H1 (cell line): ENCODE results near the gene SPAG16. TPM values are rescaled to one million over a fixed set of nuclear protein-coding genes. Genes with fewer than 3 reads are reported as not detected.

Experiments used
- CTCF ChIA-PET: fragments of 300-600 bp; sonication (Branson Sonifier 250); formaldehyde crosslinking; loops from one replicate; lab custom pipeline; 2021; ENCODE audit not compliant: partially characterized antibody; lab: Charles Lee
- POLR2A ChIA-PET: fragments of 300-600 bp; sonication (Branson Sonifier 250); formaldehyde crosslinking; loops from one replicate; lab custom pipeline; 2021; ENCODE audit warnings: inconsistent platforms; ENCODE audit not compliant: partially characterized antibody; lab: Charles Lee
- DNase-seq, 2 experiments: peaks; one replicate each; pipeline versions ENCODE4 v3.0.0 to v3.0.0-alpha.2; 2010 to 2022; ENCODE audit warnings: low spot score in 2 of 2, low read depth in 1 of 2, mixed read lengths in 1 of 2
- FAIRE-seq: peaks from 2 replicates; lab custom pipeline; 2011; peaks lifted over from hg19 to GRCh38; lab: Jason Lieb, UNC
- H2AFZ ChIP-seq: 2 replicates; pipeline ENCODE4 v1.8.1; 2012; ENCODE audit warnings: low read length, inconsistent platforms
- H2AK5ac ChIP-seq: 2 replicates; pipeline ENCODE4 v1.6.1; 2013; ENCODE audit warnings: low read depth, low read length
- H2BK120ac ChIP-seq: replicated peaks from 2 replicates; pipeline ENCODE3; 2013; ENCODE audit warnings: low read depth, low read length, inconsistent platforms
- H2BK12ac ChIP-seq: 2 replicates; pipeline ENCODE4 v1.6.1; 2013; ENCODE audit warnings: low read depth, low read length
- H2BK15ac ChIP-seq: 2 replicates; pipeline ENCODE4 v1.6.1; 2013; ENCODE audit warnings: low read length
- H2BK20ac ChIP-seq: 2 replicates; pipeline ENCODE4 v1.6.1; 2013; ENCODE audit warnings: low read length
- H2BK5ac ChIP-seq: 2 replicates; pipeline ENCODE4 v1.6.1; 2013; ENCODE audit warnings: low read depth, low read length
- H3K14ac ChIP-seq: 2 replicates; pipeline ENCODE4 v1.6.1; 2013; ENCODE audit warnings: inconsistent platforms; ENCODE audit not compliant: insufficient read length
- H3K18ac ChIP-seq: 2 replicates; pipeline ENCODE4 v1.6.1; 2013; ENCODE audit warnings: low read length; ENCODE audit errors: extremely low read depth
- H3K23ac ChIP-seq: 2 replicates; pipeline ENCODE4 v1.6.1; 2013; ENCODE audit warnings: inconsistent platforms; ENCODE audit not compliant: insufficient read length
- H3K23me2 ChIP-seq: 2 replicates; pipeline ENCODE4 v1.6.1; 2013; ENCODE audit warnings: low read depth, low read length
- H3K27ac ChIP-seq: 2 replicates; pipeline ENCODE4 v1.6.1; 2011; ENCODE audit warnings: low read depth, low read length, inconsistent platforms
- H3K27me3 ChIP-seq, 4 experiments: replicated peaks in 1 of 4; 1 replicate in 1 of 4; 2 replicates in 3 of 4; pipeline versions ENCODE4 v1.6.1 to v1.8.1; 2011 to 2013; ENCODE audit warnings: low read length in 3 of 4, mild to moderate bottlenecking in 3 of 4, inconsistent platforms in 2 of 4, mixed read lengths in 2 of 4, moderate library complexity in 1 of 4; ENCODE audit not compliant: control insufficient read depth in 3 of 4, insufficient read depth in 3 of 4; ENCODE audit errors: extremely low read depth in 1 of 4
- H3K36me3 ChIP-seq, 4 experiments: 2 replicates each; pipeline versions ENCODE4 v1.6.1 to v1.8.1; 2011 to 2013; ENCODE audit warnings: mild to moderate bottlenecking in 4 of 4, low read length in 3 of 4, moderate library complexity in 2 of 4, control low read depth in 1 of 4, inconsistent platforms in 1 of 4; ENCODE audit not compliant: insufficient read depth in 4 of 4, control insufficient read depth in 2 of 4
- H3K4ac ChIP-seq: replicated peaks from 2 replicates; pipeline ENCODE3; 2013; ENCODE audit warnings: low read length, low read depth, mixed read lengths, inconsistent platforms; ENCODE audit not compliant: insufficient read length
- H3K4me1 ChIP-seq, 4 experiments: replicated peaks in 1 of 4; 1 replicate in 1 of 4; 2 replicates in 3 of 4; pipeline versions ENCODE4 v1.6.1 to v1.8.1; 2011 to 2013; ENCODE audit warnings: low read length in 3 of 4, inconsistent platforms in 2 of 4, mixed read lengths in 1 of 4; ENCODE audit not compliant: insufficient read depth in 4 of 4, control insufficient read depth in 3 of 4
- H3K4me2 ChIP-seq, 2 experiments: 2 replicates each; pipeline versions ENCODE4 v1.6.1 to v1.8.1; 2011 to 2013; ENCODE audit warnings: low read depth in 2 of 2, low read length in 2 of 2, control low read depth in 1 of 2, inconsistent platforms in 1 of 2, mild to moderate bottlenecking in 1 of 2; ENCODE audit not compliant: insufficient read depth in 1 of 2
- H3K4me3 ChIP-seq, 4 experiments: fragments of 200-600, 300-600 bp in 1 of 4; sonication (generic), shearing (Covaris generic), sonication (Bioruptor Twin) in 1 of 4; 2 replicates each; pipeline versions ENCODE4 v1.5.1 to v1.8.1; 2011 to 2016; ENCODE audit warnings: low read length in 4 of 4, low read depth in 3 of 4, control low read depth in 2 of 4, inconsistent platforms in 2 of 4, mild to moderate bottlenecking in 2 of 4, mixed read lengths in 1 of 4, moderate library complexity in 1 of 4; ENCODE audit not compliant: insufficient read depth in 2 of 4; ENCODE audit errors: extremely low read depth in 1 of 4
- H3K56ac ChIP-seq: replicated peaks from 2 replicates; pipeline ENCODE3; 2013; ENCODE audit warnings: low read depth, mild to moderate bottlenecking, mixed read lengths, low read length, inconsistent platforms; ENCODE audit not compliant: insufficient read length
- H3K79me1 ChIP-seq: 2 replicates; pipeline ENCODE4 v1.6.1; 2013; ENCODE audit warnings: low read depth, low read length, control low read depth
- H3K79me2 ChIP-seq, 2 experiments: 2 replicates each; pipeline versions ENCODE4 v1.6.1 to v1.8.1; 2012 to 2013; ENCODE audit warnings: low read length in 2 of 2, mild to moderate bottlenecking in 2 of 2, inconsistent platforms in 1 of 2; ENCODE audit not compliant: insufficient read depth in 2 of 2, control insufficient read depth in 1 of 2
- H3K9ac ChIP-seq, 4 experiments: replicated peaks in 1 of 4; 1 replicate in 1 of 4; 2 replicates in 3 of 4; pipeline versions ENCODE4 v1.6.1 to v1.8.1; 2011 to 2013; ENCODE audit warnings: low read depth in 3 of 4, low read length in 3 of 4, control low read depth in 2 of 4, mild to moderate bottlenecking in 2 of 4, moderate library complexity in 2 of 4, inconsistent platforms in 1 of 4; ENCODE audit errors: extremely low read depth in 1 of 4
- H3K9me3 ChIP-seq, 2 experiments: 2 replicates each; pipeline versions ENCODE4 v1.6.1 to v1.8.1; 2012 to 2013; ENCODE audit warnings: mild to moderate bottlenecking in 2 of 2, moderate library complexity in 2 of 2, control low read depth in 1 of 2, inconsistent platforms in 1 of 2, low read depth in 1 of 2, low read length in 1 of 2, mixed read lengths in 1 of 2; ENCODE audit not compliant: insufficient read depth in 2 of 2
- H4K20me1 ChIP-seq, 2 experiments: replicated peaks in 1 of 2; 2 replicates each; pipeline versions ENCODE3 to v1.8.1; 2011 to 2013; ENCODE audit warnings: inconsistent platforms in 2 of 2, low read length in 2 of 2, mild to moderate bottlenecking in 1 of 2; ENCODE audit not compliant: insufficient read depth in 2 of 2, control insufficient read depth in 1 of 2
- H4K5ac ChIP-seq: 2 replicates; pipeline ENCODE4 v1.6.1; 2013; ENCODE audit warnings: low read length, low read depth, mixed read lengths, inconsistent platforms; ENCODE audit not compliant: insufficient read length
- H4K8ac ChIP-seq: 2 replicates; pipeline ENCODE4 v1.8.0; 2013; ENCODE audit warnings: mild to moderate bottlenecking, moderate library complexity, low read length, inconsistent platforms; ENCODE audit not compliant: insufficient read depth; ENCODE audit errors: extremely low read depth
- H4K91ac ChIP-seq: replicated peaks from 2 replicates; pipeline ENCODE3; 2013; ENCODE audit warnings: low read length, mixed read lengths, inconsistent platforms; ENCODE audit not compliant: insufficient read length
- ASH2L ChIP-seq: fragments of 200-600, 300-600 bp; sonication (generic); IDR thresholded peaks from one replicate; pipeline ENCODE4 v1.7.1; 2017; ENCODE audit warnings: low read length
- CEBPB ChIP-seq: IDR thresholded peaks from 2 replicates; pipeline ENCODE4 v1.6.1; 2012; ENCODE audit warnings: low read depth, low read length
- CTBP2 ChIP-seq: IDR thresholded peaks from 2 replicates; pipeline ENCODE4 v1.7.0; 2011; ENCODE audit warnings: borderline replicate concordance, mild to moderate bottlenecking, moderate library complexity, mixed read lengths, low read length; ENCODE audit not compliant: insufficient read depth, insufficient read length
- JUN ChIP-seq: IDR thresholded peaks from 2 replicates; pipeline ENCODE4 v1.6.1; 2011; ENCODE audit warnings: low read depth, mild to moderate bottlenecking, improper control_type of control experiment, low read length
- NANOG ChIP-seq: IDR thresholded peaks from 2 replicates; pipeline ENCODE4 v1.6.1; 2011; ENCODE audit warnings: low read length, low read depth, mild to moderate bottlenecking, inconsistent platforms; ENCODE audit not compliant: insufficient read depth, poor library complexity, severe bottlenecking
- POU5F1 ChIP-seq: IDR thresholded peaks from 2 replicates; pipeline ENCODE4 v1.6.1; 2011; ENCODE audit warnings: low read depth, mild to moderate bottlenecking, low read length, moderate library complexity
- RBBP5 ChIP-seq: IDR thresholded peaks from 2 replicates; pipeline ENCODE4 v1.7.1; 2012; ENCODE audit warnings: low read depth, mild to moderate bottlenecking, inconsistent platforms, low read length, moderate library complexity, borderline replicate concordance
- SP1 ChIP-seq: IDR thresholded peaks from 2 replicates; pipeline ENCODE4 v1.6.1; 2011; ENCODE audit warnings: low read depth, low read length
- SRF ChIP-seq: IDR thresholded peaks from 2 replicates; pipeline ENCODE4 v1.6.1; 2011; ENCODE audit warnings: mild to moderate bottlenecking, low read depth, low read length, moderate library complexity
- ZNF274 ChIP-seq: IDR thresholded peaks from 2 replicates; pipeline ENCODE4 v1.7.0; 2012; ENCODE audit warnings: low read length, borderline replicate concordance; ENCODE audit errors: extremely low read depth
- polyA plus RNA-seq, 7 experiments: library from polyadenylated mRNA; depleted of rRNA in 3 of 7; stranded (reverse) in 5 of 7; unstranded in 2 of 7; fragments of >200 nt in 5 of 7; fragments of 200-250 nt in 2 of 7; gene quantifications; 1 replicate in 5 of 7; 2 replicates in 1 of 7; 4 replicates in 1 of 7; pipeline versions ENCODE4 v1.2.1 to v1.2.3, GENCODE V29; 2011 to 2013; ENCODE audit warnings: missing spikeins in 2 of 7, mixed read lengths in 2 of 7
- total RNA-seq: library from RNA; stranded (reverse); fragmentation: NEBNext Ultra II Directional; extraction: Animal tissue kit (Norgen Biotek cat#: 25700); gene quantifications from 2 replicates; pipeline ENCODE4 v1.2.1, GENCODE V29; 2021
- TF ChIP-seq, protein P1 (sequence below), 3 experiments: IDR thresholded peaks; 1 replicate in 2 of 3; 2 replicates in 1 of 3; pipeline versions ENCODE4 v1.5.1 to v1.6.1; 2011; ENCODE audit warnings: low read length in 3 of 3, mild to moderate bottlenecking in 3 of 3, inconsistent platforms in 2 of 3, low read depth in 1 of 3, moderate library complexity in 1 of 3; ENCODE audit not compliant: insufficient read depth in 1 of 3; ENCODE audit errors: control extremely low read depth in 1 of 3

Gene SPAG16
- total and polyA plus RNA-seq, 2 of the 8 experiments (the other 6 are each of a cell fraction or from before 2014, with no cell fraction given) = 6.0 to 14.9 TPM

DNA sequence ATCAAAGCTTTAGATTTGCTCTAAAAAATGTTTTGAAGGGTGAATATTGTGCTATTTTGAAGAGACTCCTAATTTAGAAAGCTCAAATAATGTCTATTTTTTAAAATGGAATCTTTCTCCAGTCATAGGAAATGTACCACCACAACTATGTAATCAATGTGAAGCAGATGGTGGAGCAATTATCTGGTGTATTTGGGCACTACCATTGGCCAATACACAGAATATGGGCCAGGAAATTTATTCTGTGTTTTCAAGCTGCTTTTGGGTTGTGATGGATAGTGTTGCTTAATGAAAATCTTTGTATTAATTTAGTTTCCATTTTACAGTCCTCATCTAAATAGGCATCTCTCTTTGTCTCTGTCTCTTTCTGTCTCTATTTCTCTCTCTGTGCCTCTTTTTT is 1109.5 kb downstream of the SPAG16 start:
- Histone ChIP-seq H4K5ac (no peak overlapping the region), H2BK15ac (no peak overlapping the region), H2AFZ (no peak overlapping the region), H3K4me3 (no peak overlapping the region), H3K79me2 (no peaks in the 10 kb centered on the region), H3K36me3 (no peaks in the 10 kb centered on the region), H3K27me3 (peaks cover 0 to 1% (median 0%) of the 10 kb centered on the region in 4 experiments; a peak in 1 of 7 replicates), H3K27ac (no peak overlapping the region), H3K9ac (no peak overlapping the region), H3K4me2 (no peak overlapping the region), H4K91ac (no peak overlapping the region), H4K8ac (no peak overlapping the region), H3K79me1 (no peaks in the 10 kb centered on the region), H2BK12ac (no peak overlapping the region), H2BK20ac (no peak overlapping the region), H3K18ac (no peak overlapping the region), H3K23ac (no peak overlapping the region), H3K9me3 (no peaks in the 10 kb centered on the region), H3K14ac (no peak overlapping the region), H4K20me1 (no peaks in the 10 kb centered on the region), H2BK5ac (no peak overlapping the region), H3K23me2 (no peaks in the 10 kb centered on the region), H3K4me1 (no peaks in the 10 kb centered on the region), H3K56ac (no peak overlapping the region), H3K4ac (no peak overlapping the region), H2BK120ac (no peak overlapping the region), H2AK5ac (no peak overlapping the region)
- DNase-seq (no peak), FAIRE-seq (no peak)
- TF ChIP-seq SP1 (no peak), NANOG (no peak), ZNF274 (no peak), RBBP5 (no peak), CTBP2 (no peak), ASH2L (no peak), CEBPB (no peak), JUN (no peak), SRF (no peak), POU5F1 (no peak)
- TF ChIP-seq, protein P1, sequence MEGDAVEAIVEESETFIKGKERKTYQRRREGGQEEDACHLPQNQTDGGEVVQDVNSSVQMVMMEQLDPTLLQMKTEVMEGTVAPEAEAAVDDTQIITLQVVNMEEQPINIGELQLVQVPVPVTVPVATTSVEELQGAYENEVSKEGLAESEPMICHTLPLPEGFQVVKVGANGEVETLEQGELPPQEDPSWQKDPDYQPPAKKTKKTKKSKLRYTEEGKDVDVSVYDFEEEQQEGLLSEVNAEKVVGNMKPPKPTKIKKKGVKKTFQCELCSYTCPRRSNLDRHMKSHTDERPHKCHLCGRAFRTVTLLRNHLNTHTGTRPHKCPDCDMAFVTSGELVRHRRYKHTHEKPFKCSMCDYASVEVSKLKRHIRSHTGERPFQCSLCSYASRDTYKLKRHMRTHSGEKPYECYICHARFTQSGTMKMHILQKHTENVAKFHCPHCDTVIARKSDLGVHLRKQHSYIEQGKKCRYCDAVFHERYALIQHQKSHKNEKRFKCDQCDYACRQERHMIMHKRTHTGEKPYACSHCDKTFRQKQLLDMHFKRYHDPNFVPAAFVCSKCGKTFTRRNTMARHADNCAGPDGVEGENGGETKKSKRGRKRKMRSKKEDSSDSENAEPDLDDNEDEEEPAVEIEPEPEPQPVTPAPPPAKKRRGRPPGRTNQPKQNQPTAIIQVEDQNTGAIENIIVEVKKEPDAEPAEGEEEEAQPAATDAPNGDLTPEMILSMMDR (IDR thresholded peaks at IDR 0.05; ENCODE audit: control extremely low read depth in 1 of 3, insufficient read depth in 1 of 3, low read depth in 1 of 3, low read length in 3 of 3) = no peak
- ChIA-PET CTCF (no interaction called here), POLR2A (no interaction called here)
